ENCODE results near the gene ZNF221.

The ZNF221 gene

GRCh38 chr19:43905897-43906296 lies 45.1 kb upstream of the ZNF221 start:
- no peaks in the 10 kb centered on the region for H3K9me2 ChIP-seq (replicated peaks; ENCODE audit: control insufficient read depth, low read length)
- H3K79me2 ChIP-seq (ENCODE audit: control insufficient read depth, low read length) = no peaks in the 10 kb centered on the region
- H3K4me1 ChIP-seq (ENCODE audit: control insufficient read depth, low read length) = peaks cover 8% of the 10 kb centered on the region
- no peak overlapping the region for H3K4me2 ChIP-seq (ENCODE audit: low read length)
- no peak for TF ChIP-seq CTCF (IDR thresholded peaks at IDR 0.05; ENCODE audit: low read depth, low read length, poor library complexity, severe bottlenecking)
- TF ChIP-seq EZH2phosphoT487 (IDR thresholded peaks at IDR 0.05; ENCODE audit: borderline replicate concordance, low read length) = no peak
- H3K4me3 ChIP-seq (ENCODE audit: low read length) = no peak overlapping the region
- H3K9me3 ChIP-seq (ENCODE audit: control insufficient read depth, insufficient read depth, low read length) = peaks cover 19% of the 10 kb centered on the region; the same call in 1 of the 2 replicates
- H3K27me3 ChIP-seq (ENCODE audit: control insufficient read depth, low read length) = no peaks in the 10 kb centered on the region
- H3K27ac ChIP-seq (ENCODE audit: low read depth, low read length) = no peak overlapping the region
- no peaks in the 10 kb centered on the region for H4K20me1 ChIP-seq (ENCODE audit: control insufficient read depth, insufficient read depth, low read depth, low read length)
- no peaks in the 10 kb centered on the region for H3K36me3 ChIP-seq (ENCODE audit: control insufficient read depth, low read length)
- no peaks in the 10 kb centered on the region for H3F3A ChIP-seq (ENCODE audit: control insufficient read depth, insufficient read depth)

GRCh38 chr19:43906774-43907173 lies 44.3 kb upstream of the ZNF221 start:
- no peaks in the 10 kb centered on the region for H3K27me3 ChIP-seq (ENCODE audit: control insufficient read depth, low read length)
- no peak for TF ChIP-seq CTCF (IDR thresholded peaks at IDR 0.05; ENCODE audit: low read depth, low read length, poor library complexity, severe bottlenecking)
- TF ChIP-seq EZH2phosphoT487 (IDR thresholded peaks at IDR 0.05; ENCODE audit: borderline replicate concordance, low read length) = no peak
- no peaks in the 10 kb centered on the region for H3K79me2 ChIP-seq (ENCODE audit: control insufficient read depth, low read length)
- H3K36me3 ChIP-seq (ENCODE audit: control insufficient read depth, low read length) = no peaks in the 10 kb centered on the region
- peaks cover 11% of the 10 kb centered on the region; the same call in 1 of the 2 replicates for H3K9me3 ChIP-seq (ENCODE audit: control insufficient read depth, insufficient read depth, low read length)
- no peaks in the 10 kb centered on the region for H3F3A ChIP-seq (ENCODE audit: control insufficient read depth, insufficient read depth)
- no peak overlapping the region for H3K27ac ChIP-seq (ENCODE audit: low read depth, low read length)
- H4K20me1 ChIP-seq (ENCODE audit: control insufficient read depth, insufficient read depth, low read depth, low read length) = no peaks in the 10 kb centered on the region
- H3K4me3 ChIP-seq (ENCODE audit: low read length) = no peak overlapping the region
- peaks cover 3% of the 10 kb centered on the region for H3K4me1 ChIP-seq (ENCODE audit: control insufficient read depth, low read length)
- no peaks in the 10 kb centered on the region for H3K9me2 ChIP-seq (replicated peaks; ENCODE audit: control insufficient read depth, low read length)
- no peak overlapping the region for H3K4me2 ChIP-seq (ENCODE audit: low read length)

- no peaks in the 10 kb centered on the region for H3K79me2 ChIP-seq (ENCODE audit: control insufficient read depth, low read length)
- no peaks in the 10 kb centered on the region for H3F3A ChIP-seq (ENCODE audit: control insufficient read depth, insufficient read depth)
- no peak for TF ChIP-seq CTCF (IDR thresholded peaks at IDR 0.05; ENCODE audit: low read depth, low read length, poor library complexity, severe bottlenecking)
- TF ChIP-seq EZH2phosphoT487 (IDR thresholded peaks at IDR 0.05; ENCODE audit: borderline replicate concordance, low read length) = no peak
- H3K4me3 ChIP-seq (ENCODE audit: low read length) = no peak overlapping the region
- H3K4me1 ChIP-seq (ENCODE audit: control insufficient read depth, low read length) = no peaks in the 10 kb centered on the region
- H3K27ac ChIP-seq (ENCODE audit: low read depth, low read length) = no peak overlapping the region
- H3K36me3 ChIP-seq (ENCODE audit: control insufficient read depth, low read length) = peaks cover 6% of the 10 kb centered on the region
- no peaks in the 10 kb centered on the region for H3K9me2 ChIP-seq (replicated peaks; ENCODE audit: control insufficient read depth, low read length)
- H3K9me3 ChIP-seq (ENCODE audit: control insufficient read depth, insufficient read depth, low read length) = peaks cover 11% of the 10 kb centered on the region; the same call in 1 of the 2 replicates
- H3K4me2 ChIP-seq (ENCODE audit: low read length) = no peak overlapping the region
- no peaks in the 10 kb centered on the region for H4K20me1 ChIP-seq (ENCODE audit: control insufficient read depth, insufficient read depth, low read depth, low read length)
- no peaks in the 10 kb centered on the region for H3K27me3 ChIP-seq (ENCODE audit: control insufficient read depth, low read length)
These were observed 42.4 kb upstream of the ZNF221 start for GRCh38 chr19:43908659-43909058.

All from DOHH2 (cell line).